GM23338 (cell line): ENCODE data around the gene LRP11. TPM values are rescaled to one million over a fixed set of nuclear protein-coding genes. Genes with fewer than 3 reads are reported as not detected.

Experiments used
- ATAC-seq: fragments of 200-7000 bp; cut with Tn5 transposase; 3 replicates; pipeline ENCODE4 v1.9.1; 2020
- DNase-seq: peaks from one replicate; pipeline ENCODE4 v3.0.0-alpha.2; 2015; ENCODE audit warnings: low spot score
- H2AFZ ChIP-seq: fragments of 200-600 bp; sonication (generic); 2 replicates; pipeline ENCODE4 v1.8.0; 2016; ENCODE audit warnings: antibody characterized with exemption, mild to moderate bottlenecking, moderate library complexity
- H3F3A ChIP-seq: fragments of 200-600 bp; sonication (generic); replicated peaks from 2 replicates; pipeline ENCODE4 v1.8.0; 2017; ENCODE audit warnings: antibody characterized with exemption, mixed run types, low read depth
- H3K27ac ChIP-seq: fragments of 200-600 bp; sonication (generic); 2 replicates; pipeline ENCODE4 v1.6.1; 2016; ENCODE audit warnings: low read depth
- H3K27me3 ChIP-seq: fragments of 200-600 bp; sonication (generic); 2 replicates; pipeline ENCODE4 v1.8.0; 2016; ENCODE audit warnings: mild to moderate bottlenecking, mixed run types, moderate library complexity; ENCODE audit not compliant: insufficient read depth
- H3K36me3 ChIP-seq: fragments of 200-600 bp; sonication (generic); 2 replicates; pipeline ENCODE4 v1.8.0; 2016; ENCODE audit warnings: mild to moderate bottlenecking; ENCODE audit not compliant: insufficient read depth
- H3K4me1 ChIP-seq: fragments of 200-600 bp; sonication (generic); 2 replicates; pipeline ENCODE4 v1.8.0; 2016; ENCODE audit warnings: mild to moderate bottlenecking, moderate library complexity; ENCODE audit not compliant: insufficient read depth
- H3K4me2 ChIP-seq: fragments of 200-600 bp; sonication (generic); 2 replicates; pipeline ENCODE4 v1.7.1; 2017; ENCODE audit warnings: mixed run types
- H3K4me3 ChIP-seq: fragments of 200-600 bp; sonication (generic); 2 replicates; pipeline ENCODE4 v1.6.1; 2016; ENCODE audit warnings: mixed run types
- H3K79me2 ChIP-seq: fragments of 200-600 bp; sonication (generic); replicated peaks from 2 replicates; pipeline ENCODE4 v1.8.0; 2017; ENCODE audit warnings: mild to moderate bottlenecking; ENCODE audit not compliant: insufficient read depth
- H3K9me2 ChIP-seq: fragments of 200-600 bp; sonication (generic); 2 replicates; pipeline ENCODE4 v1.8.0; 2017; ENCODE audit not compliant: insufficient read depth
- H4K20me1 ChIP-seq: fragments of 200-600 bp; sonication (generic); replicated peaks from 2 replicates; pipeline ENCODE4 v1.8.0; 2017; ENCODE audit warnings: mild to moderate bottlenecking; ENCODE audit not compliant: insufficient read depth
- H3K27ac Mint-ChIP-seq: 2 replicates; pipeline ENCODE4 v1.8.0; 2020; ENCODE audit warnings: inconsistent platforms, mild to moderate bottlenecking, moderate library complexity, mixed read lengths
- H3K27me3 Mint-ChIP-seq: 3 replicates; pipeline ENCODE4 v1.8.0; 2022; ENCODE audit warnings: low read depth, mild to moderate bottlenecking, moderate library complexity, mixed read lengths, inconsistent platforms; ENCODE audit not compliant: insufficient read depth, poor library complexity
- H3K36me3 Mint-ChIP-seq: 3 replicates; pipeline ENCODE4 v1.8.0; 2021; ENCODE audit warnings: low read depth, mild to moderate bottlenecking, inconsistent platforms, moderate library complexity, mixed read lengths
- H3K4me1 Mint-ChIP-seq: 3 replicates; pipeline ENCODE4 v1.8.0; 2020; ENCODE audit warnings: mild to moderate bottlenecking, inconsistent platforms, mixed read lengths
- H3K4me3 Mint-ChIP-seq: 3 replicates; pipeline ENCODE4 v1.8.0; 2021; ENCODE audit warnings: moderate library complexity, mild to moderate bottlenecking, inconsistent platforms, mixed read lengths
- H3K9me3 Mint-ChIP-seq: 3 replicates; pipeline ENCODE4 v1.8.0; 2020; ENCODE audit warnings: moderate library complexity, mild to moderate bottlenecking, inconsistent platforms, mixed read lengths
- CREB1 ChIP-seq: fragments of 250-450 bp; sonication (Bioruptor Pico); IDR thresholded peaks from 2 replicates; pipeline ENCODE4 v1.5.0; 2020; ENCODE audit warnings: low read depth, mild to moderate bottlenecking, moderate library complexity
- CTCF ChIP-seq, 2 experiments: fragments of 200-600 bp in 1 of 2; sonication (generic) in 1 of 2; conservative IDR thresholded peaks; 2 replicates each; pipeline versions ENCODE4 v1.5.1 to v1.6.1; 2016 to 2017; ENCODE audit warnings: antibody characterized with exemption in 2 of 2, low read depth in 2 of 2, mild to moderate bottlenecking in 2 of 2, moderate library complexity in 1 of 2
- ETS1 ChIP-seq: IDR thresholded peaks from 2 replicates; pipeline ENCODE4 v1.6.1; 2016; ENCODE audit warnings: antibody characterized with exemption
- EZH2 ChIP-seq: fragments of 200-600 bp; sonication (generic); IDR thresholded peaks from one replicate; pipeline ENCODE4 v1.8.0; 2017; ENCODE audit warnings: antibody characterized with exemption, mild to moderate bottlenecking, low read depth; ENCODE audit not compliant: unreplicated experiment
- EZH2phosphoT487 ChIP-seq: fragments of 200-600 bp; sonication (generic); IDR thresholded peaks from one replicate; pipeline ENCODE4 v1.8.1; 2018; ENCODE audit warnings: antibody characterized with exemption; ENCODE audit not compliant: unreplicated experiment
- JUNB ChIP-seq: IDR thresholded peaks from one replicate; pipeline ENCODE4 v1.6.1; 2016; ENCODE audit warnings: antibody characterized with exemption; ENCODE audit not compliant: unreplicated experiment
- NANOG ChIP-seq: IDR thresholded peaks from 2 replicates; pipeline ENCODE4 v1.6.1; 2016; ENCODE audit warnings: antibody characterized with exemption, borderline replicate concordance
- POLR2AphosphoS5 ChIP-seq: IDR thresholded peaks from 2 replicates; pipeline ENCODE4 v1.6.1; 2016; ENCODE audit warnings: antibody characterized with exemption, low read depth
- REST ChIP-seq: IDR thresholded peaks from one replicate; pipeline ENCODE4 v1.6.1; 2018; ENCODE audit warnings: antibody characterized with exemption; ENCODE audit not compliant: unreplicated experiment
- STAT1 ChIP-seq: IDR thresholded peaks from one replicate; pipeline ENCODE4 v1.6.1; 2016; ENCODE audit warnings: antibody characterized with exemption; ENCODE audit not compliant: unreplicated experiment
- ZNF114 ChIP-seq: fragments of 250-450 bp; sonication (Bioruptor Pico); IDR thresholded peaks from 2 replicates; pipeline ENCODE4 v1.5.0; 2020; ENCODE audit warnings: mild to moderate bottlenecking, moderate library complexity
- ZNF331 ChIP-seq: fragments of 250-450 bp; sonication (Bioruptor Pico); IDR thresholded peaks from 2 replicates; pipeline ENCODE4 v1.5.0; 2020; ENCODE audit warnings: low read depth, mild to moderate bottlenecking, moderate library complexity
- ZNF462 ChIP-seq: fragments of 250-450 bp; sonication (Bioruptor Pico); IDR thresholded peaks from 2 replicates; pipeline ENCODE4 v1.5.0; 2020; ENCODE audit warnings: mild to moderate bottlenecking, moderate library complexity
- polyA plus RNA-seq: library from polyadenylated mRNA; unstranded; fragments of >200 nt; fragmentation: Nextera tagmentation; extraction: Ambion mirVana; gene quantifications from 2 replicates; pipeline ENCODE4 v1.2.1, GENCODE V29; 2016
- total RNA-seq: library from RNA; depleted of rRNA; stranded (reverse); fragments of >200 nt; shearing (Covaris generic); gene quantifications from 2 replicates; pipeline ENCODE4 v1.2.3, GENCODE V29; 2014

LRP11 gene
- total and polyA plus RNA-seq, 2 experiments from 2014 or later: 10.8 to 37.1 TPM

- no peak for DNase-seq
- no peaks in the 10 kb centered on the region for H3F3A ChIP-seq
- TF ChIP-seq EZH2 (no peak), STAT1 (no peak), NANOG (no peak), ETS1 (no peak), REST (no peak), CREB1 (CRISPR knock-in tag) (no peak), CTCF (conservative IDR thresholded peaks at IDR 0.05; ENCODE audit: low read depth in 2 of 2) (no peak), ZNF114 (no peak), JUNB (no peak), ZNF331 (CRISPR knock-in tag) (no peak), ZNF462 (CRISPR knock-in tag) (no peak), POLR2AphosphoS5 (no peak), EZH2phosphoT487 (no peak)
- H3K4me2 ChIP-seq: no peak overlapping the region
- Mint-ChIP-seq H3K4me1 (no peaks in the 10 kb centered on the region; the same call in 2 of the 3 replicates), H3K4me3 (no peak overlapping the region), H3K27me3 (peaks cover 8% of the 10 kb centered on the region), H3K36me3 (no peaks in the 10 kb centered on the region; the same call in 1 of the 3 replicates), H3K27ac (no peak overlapping the region), H3K9me3 (no peaks in the 10 kb centered on the region)
- H3K27me3 ChIP-seq: no peaks in the 10 kb centered on the region
- no peak overlapping the region for H2AFZ ChIP-seq
- H4K20me1 ChIP-seq: no peaks in the 10 kb centered on the region; the same call in 1 of the 2 replicates
- no peaks in the 10 kb centered on the region for H3K36me3 ChIP-seq
- no peak for ATAC-seq
- no peaks in the 10 kb centered on the region for H3K79me2 ChIP-seq
- no peak overlapping the region for H3K27ac ChIP-seq
- H3K9me2 ChIP-seq: no peaks in the 10 kb centered on the region
- no peak overlapping the region for H3K4me3 ChIP-seq
- no peaks in the 10 kb centered on the region for H3K4me1 ChIP-seq
Measured at GRCh38 chr6:149844480-149844879, 19.7 kb downstream of the LRP11 start.
